GM23248 (cell line): ENCODE data around the gene VPS25. TPM values are rescaled to one million over a fixed set of nuclear protein-coding genes. Genes with fewer than 3 reads are reported as not detected.

ENCODE experiments used
- DNase-seq: peaks from one replicate; pipeline ENCODE4 v3.0.0-alpha.2; 2015
- H2AFZ ChIP-seq: fragments of 200-600 bp; sonication (generic); 2 replicates; pipeline ENCODE4 v1.6.1; 2016; ENCODE audit warnings: antibody characterized with exemption
- H3F3A ChIP-seq: fragments of 200-600 bp; sonication (generic); 2 replicates; pipeline ENCODE4 v1.6.1; 2016; ENCODE audit warnings: mild to moderate bottlenecking, antibody characterized with exemption, mixed run types; ENCODE audit not compliant: insufficient read depth
- H3K27ac ChIP-seq: fragments of 200-600 bp; sonication (generic); 2 replicates; pipeline ENCODE4 v1.5.1; 2016; ENCODE audit warnings: mild to moderate bottlenecking
- H3K27me3 ChIP-seq: fragments of 200-600 bp; sonication (generic); replicated peaks from 2 replicates; pipeline ENCODE4 v1.6.1; 2016; ENCODE audit warnings: mild to moderate bottlenecking; ENCODE audit not compliant: insufficient read depth
- H3K36me3 ChIP-seq: fragments of 200-600 bp; sonication (generic); 2 replicates; pipeline ENCODE4 v1.6.1; 2016; ENCODE audit warnings: low read depth, mild to moderate bottlenecking
- H3K4me1 ChIP-seq: fragments of 200-600 bp; sonication (generic); 2 replicates; pipeline ENCODE4 v1.6.1; 2016; ENCODE audit warnings: mild to moderate bottlenecking; ENCODE audit not compliant: insufficient read depth
- H3K4me2 ChIP-seq: fragments of 200-600 bp; sonication (generic); one replicate; pipeline ENCODE4 v1.6.1; 2016; ENCODE audit warnings: mild to moderate bottlenecking; ENCODE audit not compliant: unreplicated experiment
- H3K4me3 ChIP-seq: fragments of 200-600 bp; sonication (generic); 2 replicates; pipeline ENCODE4 v1.5.1; 2016; ENCODE audit warnings: mild to moderate bottlenecking
- H3K79me2 ChIP-seq: fragments of 200-600 bp; sonication (generic); 2 replicates; pipeline ENCODE4 v1.6.1; 2016; ENCODE audit warnings: mild to moderate bottlenecking; ENCODE audit not compliant: insufficient read depth
- H3K9ac ChIP-seq: fragments of 200-600 bp; sonication (generic); 2 replicates; pipeline ENCODE4 v1.6.1; 2016; ENCODE audit warnings: mild to moderate bottlenecking
- H3K9me2 ChIP-seq: fragments of 200-600 bp; sonication (generic); 2 replicates; pipeline ENCODE4 v1.6.1; 2016; ENCODE audit warnings: mixed run types, mild to moderate bottlenecking, moderate library complexity; ENCODE audit not compliant: insufficient read depth
- H3K9me3 ChIP-seq: fragments of 200-600 bp; sonication (generic); one replicate; pipeline ENCODE4 v1.6.1; 2017; ENCODE audit warnings: low read depth
- H4K20me1 ChIP-seq: fragments of 200-600 bp; sonication (generic); 2 replicates; pipeline ENCODE4 v1.6.0; 2016; ENCODE audit not compliant: insufficient read depth
- EZH2 ChIP-seq: fragments of 200-600 bp; sonication (generic); IDR thresholded peaks from 2 replicates; pipeline ENCODE4 v1.6.1; 2018; ENCODE audit warnings: antibody characterized with exemption, mild to moderate bottlenecking; ENCODE audit not compliant: insufficient read depth, poor library complexity, severe bottlenecking
- EZH2phosphoT487 ChIP-seq: fragments of 200-600 bp; sonication (generic); IDR thresholded peaks from 2 replicates; pipeline ENCODE4 v1.6.1; 2018; ENCODE audit warnings: antibody characterized with exemption, moderate library complexity, mild to moderate bottlenecking, low read depth; ENCODE audit not compliant: insufficient read depth
- WGBS, 2 experiments: methylation state at CpG; one replicate each; pipeline ENCODE4 v1.1.6; 2015 to 2017; ENCODE audit warnings: low lambda C conversion rate in 2 of 2, low coverage in 1 of 2; ENCODE audit errors: missing lambda C conversion rate in 2 of 2; 5-methylcytosine and 5-hydroxymethylcytosine counted together
- in situ Hi-C: fragments of 300-500 bp; cut with MboI; formaldehyde crosslinking; loops from 2 replicates; pipeline ENCODE4 v1.15.0; 2020
- polyA plus RNA-seq: library from polyadenylated mRNA; unstranded; fragments of >200 nt; fragmentation: Nextera tagmentation; extraction: Ambion mirVana; gene quantifications from 2 replicates; pipeline ENCODE4 v1.2.1, GENCODE V29; 2016
- total RNA-seq: library from RNA; depleted of rRNA; stranded (reverse); fragments of >200 nt; shearing (Covaris generic); gene quantifications from 2 replicates; pipeline ENCODE4 v1.2.3, GENCODE V29; 2014

Gene VPS25
- total and polyA plus RNA-seq, 2 experiments from 2014 or later = 96.0 to 103 TPM

DNA sequence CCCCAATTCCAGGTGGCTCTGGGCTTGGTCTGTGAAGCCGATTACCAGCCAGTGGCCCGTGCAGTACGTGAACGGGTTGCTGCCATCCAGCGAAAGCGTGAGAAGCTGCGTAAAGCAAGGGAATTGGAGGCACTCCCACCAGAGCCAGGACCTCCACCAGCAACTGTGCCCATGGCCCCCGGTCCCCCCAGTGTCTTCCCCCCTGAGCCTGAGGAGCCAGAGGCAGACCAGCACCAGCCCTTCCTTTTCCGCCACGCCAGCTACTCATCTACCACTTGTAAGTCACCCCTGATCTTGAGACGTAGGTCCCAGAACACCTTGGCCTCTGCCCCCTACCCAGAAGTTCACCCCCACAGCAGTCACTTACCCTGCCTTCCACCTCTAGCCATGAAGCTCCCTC is 14.0 kb downstream of the VPS25 start:
- Histone ChIP-seq H3K4me1 (peaks cover 20% of the 10 kb centered on the region), H2AFZ (no peak overlapping the region), H3K9ac (no peak overlapping the region), H3K79me2 (peaks cover 6% of the 10 kb centered on the region; the same call in 1 of the 2 replicates), H3K4me2 (no peak overlapping the region), H3K27ac (no peak overlapping the region), H3K36me3 (peaks cover 4% of the 10 kb centered on the region; the same call in 1 of the 2 replicates), H3K9me2 (no peaks in the 10 kb centered on the region), H3K9me3 (no peaks in the 10 kb centered on the region), H4K20me1 (no peaks in the 10 kb centered on the region), H3K27me3 (no peaks in the 10 kb centered on the region), H3K4me3 (no peak overlapping the region), H3F3A (peaks cover 14% of the 10 kb centered on the region; the same call in 1 of the 2 replicates)
- in situ Hi-C loops = no loop called here
- no peak for DNase-seq
- 80 to 86% methylated on average over 11 of the region's 11 CpGs for WGBS, 2 experiments
- TF ChIP-seq EZH2 (no peak), EZH2phosphoT487 (no peak)

DNA sequence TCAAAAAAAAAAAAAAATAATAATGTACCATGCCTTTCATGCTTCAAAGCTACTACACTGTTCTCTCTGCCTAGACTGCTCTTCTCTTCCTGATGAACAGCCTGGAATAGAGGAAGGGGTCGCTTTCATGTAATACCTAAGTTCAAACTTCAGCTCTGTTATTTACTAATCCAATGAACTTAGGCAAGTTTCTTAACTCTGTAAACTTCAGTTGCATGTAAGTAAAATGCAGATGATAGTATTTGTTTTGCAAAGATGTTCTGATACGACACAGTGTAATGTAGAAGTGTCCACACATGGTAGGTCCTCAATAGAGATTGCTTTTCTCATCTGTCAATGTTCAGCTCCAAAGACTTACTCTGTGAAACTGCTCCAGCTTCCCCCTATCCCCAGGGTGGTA is 18.7 kb downstream of the VPS25 start:
- no peaks in the 10 kb centered on the region for H4K20me1 ChIP-seq
- DNase-seq = no peak
- no peak overlapping the region for H3K9ac ChIP-seq
- H3K79me2 ChIP-seq = peaks cover 6% of the 10 kb centered on the region
- TF ChIP-seq EZH2phosphoT487 = no peak
- no peak for TF ChIP-seq EZH2
- peaks cover 15% of the 10 kb centered on the region; the same call in 1 of the 2 replicates for H3F3A ChIP-seq
- no peak overlapping the region for H2AFZ ChIP-seq
- no peak overlapping the region for H3K4me2 ChIP-seq
- 0 out of 2 replicates have a peak, but pooled peaks cover 4% of the 10 kb centered on the region for H3K4me1 ChIP-seq
- WGBS, 2 experiments = 98 to 100% methylated on average over 2 of the region's 2 CpGs
- H3K27me3 ChIP-seq = no peaks in the 10 kb centered on the region
- no peaks in the 10 kb centered on the region for H3K9me2 ChIP-seq
- no peaks in the 10 kb centered on the region for H3K9me3 ChIP-seq
- H3K4me3 ChIP-seq = no peak overlapping the region
- no peak overlapping the region for H3K27ac ChIP-seq
- H3K36me3 ChIP-seq = 0 out of 2 replicates have a peak, but pooled peaks cover 4% of the 10 kb centered on the region
- in situ Hi-C loops = no loop called here

GRCh38 chr17:42792545-42792944 is 19.3 kb downstream of the VPS25 start:
- TF ChIP-seq EZH2 (no peak), EZH2phosphoT487 (no peak)
- in situ Hi-C loops = no loop called here

GRCh38 chr17:42795061-42795460 is 21.8 kb downstream of the VPS25 start:
- no peaks in the 10 kb centered on the region for H3K27me3 ChIP-seq
- H4K20me1 ChIP-seq = no peaks in the 10 kb centered on the region
- WGBS, 2 experiments = 78 to 90% methylated on average over 3 to 4 of the region's 4 CpGs
- no peak overlapping the region for H3K4me3 ChIP-seq
- no peak overlapping the region for H3K9ac ChIP-seq
- H3K4me1 ChIP-seq = peaks cover 13% of the 10 kb centered on the region; the same call in 1 of the 2 replicates
- no peaks in the 10 kb centered on the region for H3K9me2 ChIP-seq
- H3K4me2 ChIP-seq = no peak overlapping the region
- no peaks in the 10 kb centered on the region for H3K36me3 ChIP-seq
- no peak overlapping the region for H2AFZ ChIP-seq
- H3K9me3 ChIP-seq = no peaks in the 10 kb centered on the region
- H3K79me2 ChIP-seq = peaks cover 20% of the 10 kb centered on the region
- no peak for DNase-seq
- no peak for TF ChIP-seq EZH2phosphoT487
- no peak for TF ChIP-seq EZH2
- peaks cover 10% of the 10 kb centered on the region; the same call in 1 of the 2 replicates for H3F3A ChIP-seq
- no peak overlapping the region for H3K27ac ChIP-seq
- in situ Hi-C loops = no loop called here

More at GRCh38 chr17:42792545-42792944, 19.3 kb downstream of the VPS25 start:
- H3K27ac ChIP-seq = no peak overlapping the region
- no peak overlapping the region for H3K4me2 ChIP-seq
- no peaks in the 10 kb centered on the region for H3K9me2 ChIP-seq
- DNase-seq = no peak
- H3K4me1 ChIP-seq = peaks cover 10% of the 10 kb centered on the region; the same call in 1 of the 2 replicates
- H3K27me3 ChIP-seq = no peaks in the 10 kb centered on the region
- H3K9me3 ChIP-seq = no peaks in the 10 kb centered on the region
- no peak overlapping the region for H3K9ac ChIP-seq
- no peak overlapping the region for H3K4me3 ChIP-seq
- no peak overlapping the region for H2AFZ ChIP-seq
- peaks cover 12% of the 10 kb centered on the region for H3K79me2 ChIP-seq
- 31 to 42% methylated on average over 5 of the region's 5 CpGs for WGBS, 2 experiments
- H3K36me3 ChIP-seq = 0 out of 2 replicates have a peak, but pooled peaks cover 4% of the 10 kb centered on the region
- H4K20me1 ChIP-seq = no peaks in the 10 kb centered on the region
- H3F3A ChIP-seq = peaks cover 15% of the 10 kb centered on the region; the same call in 1 of the 2 replicates
